Thoracic aorta (tissue), 2 donors: Measurements from ENCODE around the gene SIK3. TPM values are rescaled to one million over a fixed set of nuclear protein-coding genes. Genes with fewer than 3 reads are reported as not detected.

Experiments
- ATAC-seq: fragments of 150-250 bp; one replicate; pipeline ENCODE4 v1.8.0; 2017; ENCODE audit warnings: low read depth; ENCODE audit not compliant: insufficient number of reproducible peaks, low FRiP score
- DNase-seq: peaks from one replicate; pipeline ENCODE4 v3.0.0-alpha.2; 2020; ENCODE audit warnings: low spot score
- H3K27ac ChIP-seq, 2 donors: fragments of 200-600 bp; sonication (generic); 1 replicate in 1 of 2; 2 replicates in 1 of 2; pipeline ENCODE4 v1.5.1; 2016; ENCODE audit warnings: mild to moderate bottlenecking in 2 of 2, moderate library complexity in 2 of 2
- H3K27me3 ChIP-seq: fragments of 200-600 bp; sonication (generic); replicated peaks from 2 replicates; pipeline ENCODE4 v1.6.0; 2016; ENCODE audit warnings: mild to moderate bottlenecking; ENCODE audit not compliant: insufficient read depth
- H3K36me3 ChIP-seq: fragments of 200-600 bp; sonication (generic); one replicate; pipeline ENCODE4 v1.5.1; 2016
- H3K4me1 ChIP-seq, 2 donors: fragments of 200-600 bp; sonication (generic); 1 replicate in 1 of 2; 2 replicates in 1 of 2; pipeline versions ENCODE4 v1.5.1 to v1.6.0; 2016; ENCODE audit warnings: low read depth in 2 of 2, mild to moderate bottlenecking in 1 of 2; ENCODE audit not compliant: control insufficient read depth in 1 of 2
- H3K4me3 ChIP-seq: fragments of 200-600 bp; sonication (generic); 2 replicates; pipeline ENCODE4 v1.5.1; 2016; ENCODE audit warnings: mild to moderate bottlenecking
- H3K9me3 ChIP-seq: fragments of 200-600 bp; sonication (generic); 2 replicates; pipeline ENCODE4 v1.5.1; 2016
- CTCF ChIP-seq: fragments of 200-600 bp; sonication (generic); IDR thresholded peaks from one replicate; pipeline ENCODE4 v1.5.1; 2019; ENCODE audit warnings: antibody characterized with exemption
- total RNA-seq, 2 donors: library from RNA; depleted of rRNA; stranded (reverse); fragments of >200 nt; gene quantifications; one replicate each; pipeline versions ENCODE4 v1.1.0 to v1.2.3, GENCODE V29; 2016

Gene SIK3
- total RNA-seq, 2 donors from 2014 or later = 32.9 to 53.7 TPM

GRCh38 chr11:117095284-117096161, 2.7 kb downstream of the SIK3 start:
- Histone ChIP-seq H3K4me1 (peaks cover 33 to 75% of the 10 kb centered on the region in 2 donors), H3K4me3 (peak overlapping the region; percentile 35), H3K36me3 (no peaks in the 10 kb centered on the region), H3K9me3 (no peaks in the 10 kb centered on the region), H3K27me3 (no peaks in the 10 kb centered on the region), H3K27ac (peak overlapping the region; percentile 90 to 97)
- TF ChIP-seq CTCF = no peak
- DNase-seq (no peak), ATAC-seq (no peak)

- no peak for ATAC-seq
- peaks cover 40 to 82% of the 10 kb centered on the region in 2 donors for H3K4me1 ChIP-seq
- H3K27ac ChIP-seq = peak overlapping the region in 1 of 2 donors; percentile 34
- H3K36me3 ChIP-seq = no peaks in the 10 kb centered on the region
- H3K4me3 ChIP-seq = peak overlapping the region; percentile 35
- no peaks in the 10 kb centered on the region for H3K9me3 ChIP-seq
- DNase-seq = no peak
- H3K27me3 ChIP-seq = no peaks in the 10 kb centered on the region
- TF ChIP-seq CTCF = no peak
Measured at GRCh38 chr11:117094776-117095175, 3.5 kb downstream of the SIK3 start.

GRCh38 chr11:117092951-117093590, 5.2 kb downstream of the SIK3 start:
- DNase-seq = no peak
- Histone ChIP-seq H3K4me1 (peaks cover 44 to 77% of the 10 kb centered on the region in 2 donors), H3K9me3 (no peaks in the 10 kb centered on the region), H3K4me3 (no peak overlapping the region), H3K27me3 (no peaks in the 10 kb centered on the region), H3K27ac (peak overlapping the region; percentile 10 to 55), H3K36me3 (no peaks in the 10 kb centered on the region)
- no peak for TF ChIP-seq CTCF
- ATAC-seq = no peak

GRCh38 chr11:117091753-117092477, 6.3 kb downstream of the SIK3 start:
- no peaks in the 10 kb centered on the region for H3K27me3 ChIP-seq
- TF ChIP-seq CTCF = no peak
- peaks cover 41 to 82% of the 10 kb centered on the region in 2 donors for H3K4me1 ChIP-seq
- peak overlapping the region; percentile 55 to 63 for H3K27ac ChIP-seq
- no peaks in the 10 kb centered on the region for H3K36me3 ChIP-seq
- no peaks in the 10 kb centered on the region for H3K9me3 ChIP-seq
- DNase-seq (no peak), ATAC-seq (no peak)
- H3K4me3 ChIP-seq = no peak overlapping the region
